ENCODE results near the gene DLX3. TPM values are rescaled to one million over a fixed set of nuclear protein-coding genes. Genes with fewer than 3 reads are reported as not detected.

The DLX3 gene
- total RNA-seq, 4 donors from 2014 or later: 1.8 to 2.4 (median 2.1) TPM

GRCh38 chr17:49990921-49991320 lies 4.1 kb downstream of the DLX3 start:
- Histone ChIP-seq H3K36me3 (no peaks in the 10 kb centered on the region), H3K4me3 (replicated peaks in 1 of 3) (no peak overlapping the region), H3K9me3 (no peaks in the 10 kb centered on the region), H3K4me1 (peaks cover 22 to 42% of the 10 kb centered on the region in 2 donors), H3K27ac (no peak overlapping the region), H3K27me3 (no peaks in the 10 kb centered on the region)
- no peak for TF ChIP-seq POLR2A (IDR thresholded peaks at IDR 0.05)
- TF ChIP-seq CTCF (IDR thresholded peaks at IDR 0.05): no peak
- intact Hi-C loops (cut with DNase I): loop anchor here (10.0 kb wide), 1 partner anchor 296 kb away; no protein-coding TSS in a partner anchor
- 91 to 95% methylated on average over 8 of the region's 8 CpGs for WGBS, 2 donors
- no peak for DNase-seq

GRCh38 chr17:49990331-49990730 lies 4.7 kb downstream of the DLX3 start:
- H3K27me3 ChIP-seq: no peaks in the 10 kb centered on the region
- DNase-seq: no peak
- peaks cover 22 to 38% of the 10 kb centered on the region in 2 donors for H3K4me1 ChIP-seq
- TF ChIP-seq POLR2A (IDR thresholded peaks at IDR 0.05) (no peak), CTCF (IDR thresholded peaks at IDR 0.05) (no peak)
- 85 to 94% methylated on average over 3 of the region's 3 CpGs for WGBS, 2 donors
- H3K36me3 ChIP-seq: no peaks in the 10 kb centered on the region
- no peak overlapping the region for H3K27ac ChIP-seq
- H3K4me3 ChIP-seq (replicated peaks in 1 of 3): no peak overlapping the region
- intact Hi-C loops (cut with DNase I): loop anchor here (10.0 kb wide), 1 partner anchor 296 kb away; no protein-coding TSS in a partner anchor
- H3K9me3 ChIP-seq: no peaks in the 10 kb centered on the region

DNA sequence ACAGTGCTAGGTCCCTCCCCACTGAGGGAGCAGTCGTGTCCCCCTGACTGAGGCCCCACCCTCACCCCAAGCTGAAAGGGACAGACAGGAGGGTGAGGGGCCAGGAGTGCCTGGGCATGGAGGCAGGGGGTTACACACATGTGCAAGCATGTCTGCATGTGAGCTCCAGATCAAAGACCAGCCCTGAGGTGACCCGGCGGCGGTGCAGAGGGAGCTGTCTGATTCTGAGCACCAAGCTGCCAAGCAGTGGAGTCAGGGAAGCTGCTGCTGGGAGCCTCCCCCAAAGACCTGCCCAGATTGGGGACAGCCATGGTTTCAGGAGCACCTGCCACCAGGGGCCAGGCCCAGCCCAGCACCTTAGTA lies 5.5 kb downstream of the DLX3 start:
- H3K9me3 ChIP-seq: no peaks in the 10 kb centered on the region
- TF ChIP-seq CTCF (IDR thresholded peaks at IDR 0.05) (no peak), POLR2A (IDR thresholded peaks at IDR 0.05) (no peak)
- DNase-seq: no peak
- H3K27me3 ChIP-seq: no peaks in the 10 kb centered on the region
- no peak overlapping the region for H3K4me3 ChIP-seq (replicated peaks in 1 of 3)
- H3K27ac ChIP-seq: no peak overlapping the region
- no peaks in the 10 kb centered on the region for H3K36me3 ChIP-seq
- intact Hi-C loops (cut with DNase I): no loop called here
- H3K4me1 ChIP-seq: peaks cover 17 to 30% of the 10 kb centered on the region in 2 donors
- 72% methylated on average over 4 of the region's 4 CpGs; no CpG with 5 or more reads in 1 of the 2 donors for WGBS, 2 donors

GRCh38 chr17:49987681-49988441 lies 7.2 kb downstream of the DLX3 start:
- 11 to 18% methylated on average over 15 to 17 of the region's 17 CpGs for WGBS, 2 donors
- Histone ChIP-seq H3K27ac (no peak overlapping the region), H3K9me3 (no peaks in the 10 kb centered on the region), H3K36me3 (no peaks in the 10 kb centered on the region), H3K27me3 (no peaks in the 10 kb centered on the region), H3K4me1 (peaks cover 6 to 14% of the 10 kb centered on the region in 2 donors), H3K4me3 (replicated peaks in 1 of 3) (no peak overlapping the region)
- intact Hi-C loops (cut with DNase I): no loop called here
- TF ChIP-seq CTCF (IDR thresholded peaks at IDR 0.05) (no peak), POLR2A (IDR thresholded peaks at IDR 0.05) (no peak)
- DNase-seq: peak; percentile 74 to 77

- Histone ChIP-seq H3K36me3 (no peaks in the 10 kb centered on the region), H3K27ac (no peak overlapping the region), H3K4me1 (peaks cover 6 to 9% of the 10 kb centered on the region in 2 donors), H3K9me3 (no peaks in the 10 kb centered on the region), H3K4me3 (replicated peaks in 1 of 3) (no peak overlapping the region), H3K27me3 (no peaks in the 10 kb centered on the region)
- no peak for TF ChIP-seq POLR2A (IDR thresholded peaks at IDR 0.05)
- no peak for TF ChIP-seq CTCF (IDR thresholded peaks at IDR 0.05)
- DNase-seq: no peak
- WGBS, 2 donors: 79 to 85% methylated on average over 2 of the region's 2 CpGs
- intact Hi-C loops (cut with DNase I): no loop called here
Observed at GRCh38 chr17:49987290-49987585, 7.8 kb downstream of the DLX3 start.

Data from thyroid gland (tissue), 4 donors.